Vagina (tissue), 2 donors: ENCODE measurements around the gene ACAD8.

ENCODE experiments used
- CTCF ChIP-seq, 3 experiments: fragments of 450-650 bp in 2 of 3; fragments of 200-600 bp in 1 of 3; sonication (generic) in 1 of 3; IDR thresholded peaks; one replicate each; pipeline ENCODE4 v1.5.1; 2017 to 2019; ENCODE audit warnings: antibody characterized with exemption in 3 of 3, mild to moderate bottlenecking in 2 of 3, moderate library complexity in 2 of 3
- POLR2A ChIP-seq, 2 donors: fragments of 450-650 bp; IDR thresholded peaks; one replicate each; pipeline ENCODE4 v1.6.1; 2017; ENCODE audit warnings: antibody characterized with exemption in 2 of 2, mild to moderate bottlenecking in 2 of 2, moderate library complexity in 2 of 2
- POLR2AphosphoS5 ChIP-seq, 2 donors: sonication (generic); formaldehyde crosslinking; IDR thresholded peaks; one replicate each; pipeline ENCODE4 v1.9.0; 2017; ENCODE audit warnings: antibody characterized with exemption in 2 of 2, mild to moderate bottlenecking in 2 of 2, low read depth in 1 of 2; ENCODE audit not compliant: insufficient read depth in 1 of 2

- TF ChIP-seq CTCF (IDR thresholded peaks at IDR 0.05) (no peak), POLR2AphosphoS5 (IDR thresholded peaks at IDR 0.05; ENCODE audit: insufficient read depth in 1 of 2, low read depth in 1 of 2) (no peak), POLR2A (IDR thresholded peaks at IDR 0.05) (no peak)
Observed at GRCh38 chr11:134206185-134206584, 47.2 kb upstream of the ACAD8 start.
